ENCODE data around the gene AIP. TPM values are rescaled to one million over a fixed set of nuclear protein-coding genes. Genes with fewer than 3 reads are reported as not detected.
"Not testable (repeated sequence)": the region's sequence is repeated elsewhere in the genome, so short reads cannot be mapped to it uniquely, and the experiment has no call there.

AIP gene
- polyA plus RNA-seq, 1 donor: 51.8 TPM

DNA sequence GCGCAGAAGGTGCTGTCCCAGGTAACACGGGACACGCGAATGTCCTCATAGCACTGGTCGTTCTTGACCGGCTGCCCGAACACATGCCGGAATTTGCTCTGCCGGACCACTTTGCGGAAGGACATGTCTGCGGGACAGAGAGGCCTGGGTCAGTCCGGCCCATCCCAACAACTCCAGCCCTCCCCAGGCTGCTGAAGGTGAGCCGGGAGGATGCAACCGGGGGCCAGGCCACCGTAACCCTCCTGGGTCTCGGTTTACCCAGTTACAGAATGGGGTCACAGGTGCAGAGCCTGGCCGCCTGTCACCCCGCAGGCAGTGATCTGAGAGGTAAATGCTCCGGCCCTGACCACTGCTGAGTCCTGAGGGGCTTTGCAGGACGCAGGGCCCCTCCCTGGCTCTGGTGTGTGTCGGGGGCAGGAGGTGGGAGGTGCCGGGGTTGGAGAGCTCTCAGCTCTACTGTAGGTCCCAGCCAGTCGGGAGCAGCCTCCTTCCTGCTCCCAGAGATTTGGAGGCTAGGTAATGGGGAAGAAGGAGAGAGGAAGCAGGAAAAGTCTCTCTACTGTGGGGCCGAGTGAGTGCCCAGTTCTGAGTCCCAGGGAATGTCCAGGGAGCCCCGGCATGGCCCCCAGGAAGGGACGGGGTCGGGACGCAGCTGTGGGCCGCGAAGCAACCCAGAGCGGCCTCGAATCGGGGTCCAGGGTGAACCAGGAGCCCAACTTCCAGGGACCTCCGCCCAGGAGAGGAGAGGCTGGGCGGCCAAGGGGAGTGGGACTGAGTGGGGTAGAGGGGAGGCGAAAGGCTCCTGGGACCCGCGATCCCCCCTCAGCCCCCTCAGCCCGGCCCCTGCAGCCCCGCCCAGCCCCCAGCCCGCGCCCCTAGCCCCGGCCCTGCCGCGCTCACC is 40.1 kb upstream of the AIP start:
- no peak for DNase-seq

DNA sequence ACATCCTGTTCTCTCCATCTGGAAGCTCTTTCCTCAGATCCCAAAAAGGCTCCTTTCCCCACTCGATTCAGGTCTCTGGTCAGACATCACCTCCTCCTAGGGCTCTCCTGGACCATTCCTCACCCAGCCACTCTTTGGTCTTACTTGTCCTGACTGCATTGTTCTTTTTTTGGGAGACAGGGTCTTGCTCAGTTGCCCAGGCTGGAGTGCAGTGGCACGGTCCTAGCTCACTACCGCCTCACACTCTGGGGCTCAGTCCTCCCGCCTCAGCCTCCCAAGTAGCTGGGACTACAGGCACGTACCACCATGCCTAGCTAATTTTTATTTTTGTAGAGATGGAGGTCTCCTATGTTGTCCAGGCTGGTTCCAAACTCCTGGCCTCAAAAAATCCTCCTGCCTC is 37.3 kb upstream of the AIP start:
- no peak for DNase-seq

- DNase-seq: no peak
These were observed 34.6 kb upstream of the AIP start for GRCh38 chr11:67448220-67448609.

- no peak for DNase-seq
These were observed 33.5 kb upstream of the AIP start for GRCh38 chr11:67449116-67449844.

DNA sequence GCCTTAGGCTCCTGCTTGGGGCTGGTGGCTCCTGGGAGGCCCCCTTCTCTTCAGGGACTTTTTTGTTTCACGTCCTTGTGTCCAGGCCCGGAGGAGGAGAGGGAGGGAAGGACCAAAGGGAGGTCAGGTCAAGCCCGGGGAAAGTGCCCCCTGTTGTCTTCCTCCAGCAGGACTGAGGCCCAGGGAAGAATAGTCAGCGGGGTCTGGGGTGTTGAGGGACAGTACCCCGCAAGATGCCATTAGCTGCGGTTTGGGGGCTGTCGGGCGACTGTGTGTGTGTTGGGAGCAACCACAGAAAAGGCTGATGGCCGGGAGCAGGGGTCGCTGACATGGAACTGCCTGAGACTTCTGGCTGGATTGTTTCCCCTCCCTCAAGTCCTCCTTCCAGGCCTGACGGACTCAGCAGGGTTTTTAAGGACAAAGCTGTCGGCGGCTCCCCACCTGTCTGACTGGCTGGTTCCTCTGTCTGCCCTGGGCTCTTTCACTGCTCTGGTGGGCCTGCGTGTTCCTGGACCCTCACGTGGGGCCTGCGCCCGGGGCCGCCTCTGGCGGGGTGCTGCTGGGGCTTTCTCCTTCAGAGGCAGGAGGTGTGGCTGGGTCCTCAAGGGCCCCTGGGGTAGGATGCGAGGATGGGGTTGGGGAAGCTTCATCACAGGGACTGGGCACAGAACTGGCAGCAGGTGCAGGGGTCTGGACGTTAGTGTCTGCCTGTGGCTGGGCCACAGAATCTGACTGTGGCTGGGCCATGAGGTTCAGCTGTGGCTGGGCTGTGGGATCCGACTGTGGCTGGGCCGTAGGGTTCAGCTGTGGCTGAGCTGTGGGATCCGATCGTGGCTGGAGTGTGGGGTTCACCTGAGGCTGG is 31.8 kb upstream of the AIP start:
- no peak for DNase-seq

- no peak for DNase-seq
These were observed 31.2 kb upstream of the AIP start for GRCh38 chr11:67451658-67451976.

DNA sequence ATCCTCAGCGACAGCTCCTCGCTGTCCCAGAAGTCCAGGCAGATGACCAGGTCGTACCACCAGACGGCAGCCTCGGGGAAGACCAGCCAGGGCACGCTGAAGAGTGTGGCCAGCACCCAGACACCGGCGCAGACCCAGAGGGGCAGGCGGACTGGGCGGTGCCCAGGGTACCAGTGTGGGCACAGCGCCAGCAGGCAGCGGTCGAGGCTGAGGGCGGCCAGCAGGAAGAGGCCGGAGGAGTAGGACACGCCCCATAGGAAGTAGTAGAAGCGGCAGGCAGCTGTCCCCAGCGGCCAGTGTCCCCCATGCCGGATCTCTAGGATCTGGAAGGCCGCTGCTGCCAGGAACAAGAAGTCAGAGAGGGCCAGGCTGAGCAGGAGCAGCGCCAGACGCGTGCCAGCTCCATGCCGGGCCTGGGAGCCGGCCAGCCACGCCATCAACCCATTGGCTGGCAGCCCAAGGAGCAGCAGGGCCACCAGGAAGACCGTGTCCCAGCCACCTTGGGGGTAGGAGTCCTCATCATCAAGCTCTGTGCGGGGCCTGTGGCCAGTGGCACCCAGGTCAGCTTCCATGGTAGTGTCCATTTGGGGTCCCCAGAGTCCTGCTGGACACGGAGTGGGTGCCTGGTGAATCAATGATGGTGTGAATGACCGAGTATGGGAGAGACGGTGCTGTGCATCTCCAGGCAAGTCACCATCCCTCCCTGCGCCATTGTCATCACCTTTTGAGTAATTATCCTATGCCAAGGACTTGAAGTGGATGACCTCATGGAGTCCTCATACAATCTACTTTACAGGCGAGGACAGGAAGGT is 30.5 kb upstream of the AIP start, which contains the start of gene GPR152:
TSS of gene GPR152 (minus strand) at position 589 of the 812 bp plus-strand sequence. CDS start at position 584, 5 bp downstream.
- no peak for DNase-seq

- DNase-seq: no peak
These were observed 28.8 kb upstream of the AIP start for GRCh38 chr11:67453816-67454732.

GRCh38 chr11:67455054-67455453 is 27.8 kb upstream of the AIP start, which contains the start of gene CABP4:
Gene CABP4 (plus strand): TSS chr11:67455354. CDS start chr11:67455424, 70 bp downstream.
- DNase-seq: no peak

DNA sequence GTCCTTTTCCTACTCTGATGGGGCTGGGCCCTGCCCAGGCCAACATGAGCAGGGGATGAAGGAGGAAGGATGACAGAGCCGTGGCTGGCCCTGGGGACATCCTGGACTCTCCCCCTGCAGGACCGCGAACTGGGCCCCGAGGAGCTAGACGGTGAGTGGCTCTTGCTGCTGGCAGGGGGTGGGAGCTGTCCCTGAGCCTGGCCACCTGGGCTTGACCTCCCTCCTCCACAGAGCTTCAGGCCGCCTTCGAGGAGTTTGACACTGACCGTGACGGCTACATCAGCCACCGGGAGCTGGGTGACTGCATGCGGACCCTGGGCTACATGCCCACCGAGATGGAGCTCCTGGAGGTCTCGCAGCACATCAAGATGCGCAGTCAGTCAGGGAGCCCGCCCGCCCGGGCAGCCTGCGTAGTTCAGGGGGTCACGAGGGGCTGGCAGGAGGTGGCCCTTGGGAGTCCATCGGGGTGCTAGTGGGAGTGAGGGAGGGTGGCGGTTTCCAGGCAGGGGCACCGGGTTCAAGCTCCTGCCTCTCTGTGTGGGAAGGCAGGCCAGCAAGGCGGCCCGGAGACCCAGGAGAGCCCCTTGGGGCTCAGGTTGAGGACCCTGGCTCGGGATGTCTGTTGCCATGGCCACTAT is 26.6 kb upstream of the AIP start:
- no peak for DNase-seq

- no peak for DNase-seq
These were observed 25.4 kb upstream of the AIP start for GRCh38 chr11:67457453-67457852.

- no peak for DNase-seq
These were observed 24.6 kb upstream of the AIP start for GRCh38 chr11:67458266-67458665.

- no peak for DNase-seq
These were observed 19.6 kb upstream of the AIP start for GRCh38 chr11:67463186-67463585.

GRCh38 chr11:67463680-67464410 is 19.0 kb upstream of the AIP start:
- no peak for DNase-seq

DNA sequence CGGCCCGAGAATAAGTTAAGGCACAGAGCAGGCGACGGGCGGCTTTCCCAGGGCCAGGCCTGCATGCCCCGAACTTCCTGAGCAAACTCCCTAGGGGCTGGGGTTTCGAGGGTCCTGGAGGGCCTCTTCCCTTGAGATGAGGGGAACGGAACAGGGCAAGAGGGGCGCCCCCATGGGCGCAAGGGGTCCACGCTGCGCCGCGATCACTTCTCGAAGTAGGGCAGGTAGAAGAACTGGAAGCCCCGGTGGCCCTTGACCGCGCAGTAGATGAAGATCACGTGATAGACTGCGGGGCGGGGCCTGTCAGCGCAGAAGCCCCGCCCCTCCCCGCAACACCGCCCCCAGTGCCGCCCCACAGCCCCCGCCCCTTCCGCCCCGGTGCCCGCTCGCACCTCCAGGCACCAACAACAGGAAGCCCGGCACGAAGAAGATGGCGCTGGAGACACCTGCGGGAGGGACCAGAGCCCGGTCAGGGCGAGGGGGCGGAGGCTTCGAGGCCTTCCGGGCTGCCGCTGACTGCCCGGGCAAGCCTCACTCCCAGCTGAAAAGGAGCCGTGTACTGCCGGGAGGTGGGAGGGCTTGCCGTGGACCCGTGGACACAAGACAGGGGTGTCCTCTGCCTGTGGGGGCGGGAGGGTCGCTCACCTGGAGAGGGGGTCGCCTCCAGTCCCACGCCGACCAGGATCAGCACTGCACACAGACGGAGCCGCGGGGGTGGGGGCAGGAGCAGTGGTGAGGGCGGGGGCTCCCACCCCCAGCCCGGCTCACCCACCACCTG is 18.2 kb upstream of the AIP start:
- DNase-seq: peak; percentile 79

GRCh38 chr11:67465189-67465510 is 17.7 kb upstream of the AIP start:
- DNase-seq: no peak

DNA sequence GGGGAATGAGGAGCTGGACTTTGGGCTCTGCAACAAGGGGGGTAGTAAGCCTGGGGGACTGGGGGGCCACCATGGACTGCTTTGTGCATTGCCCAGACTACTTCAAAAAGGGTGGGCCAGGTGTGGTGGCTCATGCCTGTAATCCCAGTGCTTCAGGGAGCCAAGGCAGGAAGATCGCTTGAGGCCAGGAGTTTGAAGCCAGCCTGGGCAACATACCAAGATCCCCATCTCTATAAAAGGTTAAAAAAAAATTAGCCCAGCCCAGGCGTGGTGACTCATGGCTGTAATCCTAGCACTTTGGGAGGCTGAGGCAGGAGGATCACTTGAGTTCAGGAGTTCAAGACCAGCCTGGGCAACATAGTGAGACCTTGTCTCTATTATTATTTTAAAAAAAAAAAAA is 17.3 kb upstream of the AIP start:
- DNase-seq: not testable (repeated sequence)

- DNase-seq: no peak
These were observed 16.5 kb upstream of the AIP start for GRCh38 chr11:67466367-67466766.
